NCI-H2227 treated with DMSO at 0.1 percent for 48 hours (cell line): ENCODE results near the gene PHLDA1.
"Not testable (repeated sequence)": the region's sequence is repeated elsewhere in the genome, so short reads cannot be mapped to it uniquely, and the experiment has no call there.

Source experiments
- DNase-seq: peaks from one replicate; lab custom pipeline; 2025; lab: John Stamatoyannopoulos, UW

PHLDA1 gene

GRCh38 chr12:75985566-75985965, 46.0 kb downstream of the PHLDA1 start:
- no peak for DNase-seq

GRCh38 chr12:75984577-75985182, 46.9 kb downstream of the PHLDA1 start:
- no peak for DNase-seq

DNA sequence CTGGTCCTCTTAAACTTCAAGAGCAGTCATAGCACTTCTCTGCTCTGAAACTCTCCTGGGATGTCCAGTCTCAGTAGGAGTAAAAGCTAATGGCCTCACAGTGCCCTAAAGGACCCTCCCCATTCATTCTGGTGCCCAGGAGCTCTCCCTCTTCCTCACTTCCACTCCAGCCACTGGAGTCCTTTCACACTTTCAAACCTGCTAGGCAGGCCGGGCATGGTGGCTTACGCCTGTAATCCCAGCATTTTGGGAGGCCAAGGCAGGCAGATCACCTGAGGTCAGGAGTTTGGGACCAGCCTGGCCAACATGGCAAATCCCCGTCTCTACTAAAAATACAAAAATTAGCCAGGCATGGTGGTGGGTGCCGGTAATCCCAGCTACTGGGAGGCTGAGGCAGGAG, 47.7 kb downstream of the PHLDA1 start:
- DNase-seq = not testable (repeated sequence)

DNA sequence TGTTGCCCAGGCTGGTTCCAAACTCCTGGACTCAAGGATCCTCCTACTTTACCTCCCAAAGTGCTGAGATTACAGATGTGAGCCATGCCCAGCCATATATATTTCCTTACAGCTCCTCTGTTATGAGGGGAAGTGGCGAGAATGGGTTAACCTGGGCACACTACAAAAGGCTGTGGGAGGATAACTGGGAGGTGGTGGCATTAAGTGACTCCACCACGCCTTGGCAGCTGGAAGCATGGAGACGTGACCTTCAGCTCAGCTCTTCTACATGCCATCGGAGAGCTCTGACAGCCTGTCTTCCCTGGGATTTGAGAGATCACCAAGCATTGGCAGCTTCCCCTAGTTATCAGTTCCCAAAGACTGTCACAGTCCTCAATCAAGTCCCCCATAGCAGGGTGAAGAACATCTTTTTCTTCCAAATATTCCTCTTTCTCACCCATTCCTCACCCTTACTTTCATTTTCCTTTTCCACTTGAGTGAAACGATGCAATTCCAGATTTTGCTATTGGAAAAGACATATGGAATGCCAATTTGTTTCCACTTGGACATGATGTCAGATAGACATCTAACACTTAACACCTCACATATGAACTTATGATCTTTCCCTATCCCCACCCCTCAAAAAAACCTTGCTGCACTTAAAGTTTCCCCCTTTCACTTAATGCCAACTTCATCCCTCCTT, 48.5 kb downstream of the PHLDA1 start:
- no peak for DNase-seq

GRCh38 chr12:75982169-75982564, 49.4 kb downstream of the PHLDA1 start:
- no peak for DNase-seq

DNA sequence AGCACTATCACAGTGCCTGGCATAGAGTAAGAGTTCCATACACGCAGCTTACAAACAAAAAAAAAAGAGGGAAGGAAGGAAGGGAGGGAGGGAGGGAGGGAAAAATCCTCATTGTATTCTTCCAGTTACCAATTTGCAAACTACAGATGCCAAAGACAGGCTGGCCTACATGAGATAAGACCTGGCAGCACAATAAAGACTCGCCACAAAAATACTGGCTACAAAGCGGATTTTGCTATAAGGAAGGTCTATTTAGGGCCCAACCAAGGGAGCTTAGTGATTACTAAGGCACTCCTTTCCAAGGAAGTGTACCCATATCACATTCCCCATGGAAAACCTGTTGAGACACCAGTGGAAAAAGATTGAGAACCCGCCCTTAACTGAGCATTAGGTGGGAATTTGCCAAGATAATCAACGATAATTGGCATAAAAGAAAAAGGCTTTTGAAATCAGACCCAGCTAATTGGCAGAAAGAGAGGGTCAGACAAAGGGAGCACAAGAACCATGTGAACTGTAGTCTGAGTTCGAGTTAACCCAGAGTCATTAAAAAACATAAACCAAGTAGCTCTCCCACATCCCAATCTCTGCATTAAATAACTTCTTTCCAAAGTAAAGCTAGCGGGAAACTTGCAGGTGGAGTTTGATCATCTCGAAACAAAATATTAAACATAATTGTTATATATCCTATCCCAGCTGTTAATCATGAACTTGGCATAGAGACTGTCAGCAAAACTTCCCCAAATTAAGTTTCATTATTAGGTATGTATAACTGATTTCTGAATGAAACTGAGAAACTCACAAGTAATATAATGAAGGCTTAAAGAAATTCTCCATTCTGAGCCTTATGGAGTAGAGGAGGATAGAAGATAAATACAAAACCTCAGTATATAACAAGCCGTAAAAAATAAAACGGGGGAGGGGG, 50.1 kb downstream of the PHLDA1 start:
- no peak for DNase-seq

GRCh38 chr12:75979181-75979580, 52.4 kb downstream of the PHLDA1 start:
- DNase-seq = no peak

- DNase-seq = no peak
Measured at GRCh38 chr12:75978677-75979076, 52.9 kb downstream of the PHLDA1 start.

DNA sequence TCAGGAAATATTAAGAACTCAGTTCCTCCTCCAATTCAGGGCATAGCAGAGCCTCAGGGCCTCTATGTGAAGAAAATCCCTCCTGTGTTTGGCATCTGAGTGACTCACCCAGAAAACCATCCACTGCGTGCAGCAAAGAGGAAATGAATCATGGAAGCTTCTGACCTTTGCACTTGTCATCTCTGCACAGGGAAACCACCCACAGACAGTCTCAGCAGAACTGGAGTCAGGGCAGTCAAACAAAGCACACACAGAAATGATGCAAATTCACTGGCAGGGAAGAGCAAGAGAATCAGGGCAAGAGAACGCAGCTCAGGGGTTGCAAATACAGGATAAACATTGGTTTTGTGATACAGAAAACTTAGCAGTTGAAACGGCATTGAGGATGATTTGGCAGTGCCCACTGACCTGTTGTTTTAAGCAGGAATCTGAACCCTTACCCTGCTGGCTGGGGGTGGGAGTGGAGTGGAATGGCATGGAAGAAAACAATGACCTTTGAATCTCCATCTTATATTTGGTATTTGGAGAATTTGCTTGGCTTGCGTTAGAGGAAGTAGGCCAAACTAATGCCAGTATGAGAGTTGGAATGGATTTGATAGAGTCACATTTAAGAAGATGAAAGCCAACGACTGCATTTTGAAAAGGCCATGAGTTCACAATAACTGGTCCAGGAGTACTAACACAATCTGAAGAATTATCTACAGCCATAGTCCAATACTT, 53.5 kb downstream of the PHLDA1 start:
- DNase-seq = peak; percentile 44

- DNase-seq = no peak
Measured at GRCh38 chr12:75977590-75977951, 54.0 kb downstream of the PHLDA1 start.

GRCh38 chr12:75976913-75977312, 54.7 kb downstream of the PHLDA1 start:
- no peak for DNase-seq

DNA sequence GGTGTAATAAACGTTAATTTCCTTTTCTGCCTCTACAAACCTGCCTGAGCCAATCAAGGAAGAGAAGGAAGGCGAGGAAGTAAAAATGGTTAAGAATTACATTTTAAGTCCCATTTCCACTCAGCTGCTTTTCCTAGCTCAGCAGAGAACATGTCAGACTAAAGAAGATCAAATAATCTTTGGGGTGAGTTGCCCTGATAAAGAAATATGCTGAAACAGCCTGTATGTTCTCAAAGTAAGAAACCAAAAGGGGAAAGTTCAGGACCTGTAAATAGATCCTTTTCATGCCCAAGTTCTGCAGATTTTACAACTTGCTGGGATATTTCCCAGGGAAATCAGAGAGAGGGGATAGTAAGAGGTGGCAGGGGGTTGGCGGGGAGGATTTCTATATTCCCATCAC, 55.5 kb downstream of the PHLDA1 start:
- no peak for DNase-seq

DNA sequence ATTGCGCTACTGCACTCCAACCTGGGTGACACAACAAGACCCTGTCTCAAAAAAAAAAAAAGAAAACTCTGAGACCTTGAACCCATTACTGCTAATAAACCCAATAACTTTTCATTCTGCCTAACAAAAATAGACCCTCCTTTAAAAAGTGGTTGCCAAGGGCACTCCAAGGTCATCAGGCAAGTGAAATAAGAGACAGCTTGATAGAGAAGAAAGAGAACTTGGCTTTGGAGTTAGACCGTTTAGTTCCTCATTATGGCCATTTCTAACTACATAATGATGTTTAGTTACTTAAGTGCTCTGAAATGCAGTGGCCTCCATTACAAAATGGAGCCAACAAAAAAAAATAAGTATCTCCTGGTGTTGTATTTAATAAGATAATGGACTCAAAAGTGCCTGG, 55.9 kb downstream of the PHLDA1 start:
- peak; percentile 83 for DNase-seq
